HG03097 (cell line): ENCODE results near the gene SMYD2.

ENCODE experiments used
- ATAC-seq: cut with Tn5 transposase; IDR thresholded peaks from one replicate; pipeline ENCODE4 v1.9.1; 2021; ENCODE audit not compliant: unreplicated experiment, low FRiP score

The SMYD2 gene

GRCh38 chr1:214384373-214385079 is 103.6 kb downstream of the SMYD2 start:
- no peak for ATAC-seq

GRCh38 chr1:214385428-214385827 is 104.5 kb downstream of the SMYD2 start:
- no peak for ATAC-seq

- no peak for ATAC-seq
Observed at GRCh38 chr1:214386333-214386732, 105.4 kb downstream of the SMYD2 start.
